HG03025 (cell line): Measurements from ENCODE around the gene NDRG4.

Source experiments
- ATAC-seq: cut with Tn5 transposase; IDR thresholded peaks from one replicate; pipeline ENCODE4 v1.9.1; 2021; ENCODE audit warnings: mild to moderate bottlenecking, moderate library complexity; ENCODE audit not compliant: unreplicated experiment, low FRiP score

The NDRG4 gene

DNA sequence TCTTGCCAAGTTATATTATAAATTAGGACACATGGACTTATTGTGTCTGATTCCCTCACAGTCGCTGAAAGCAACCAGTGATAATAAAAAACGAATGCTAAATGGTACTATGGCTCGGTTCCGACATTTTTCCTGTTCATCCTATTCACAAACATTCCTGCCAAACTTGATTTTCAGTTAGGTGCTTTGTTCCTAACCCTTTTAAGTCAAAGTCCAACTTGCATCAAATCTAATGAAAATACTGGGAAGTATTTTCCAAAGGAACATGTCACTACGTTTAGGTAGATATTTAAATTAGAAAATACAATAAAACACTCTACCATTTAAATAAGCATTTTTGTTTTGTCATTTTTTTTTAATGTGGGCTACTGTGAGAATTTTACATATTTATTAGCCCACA is 36.3 kb downstream of the NDRG4 start:
- no peak for ATAC-seq

DNA sequence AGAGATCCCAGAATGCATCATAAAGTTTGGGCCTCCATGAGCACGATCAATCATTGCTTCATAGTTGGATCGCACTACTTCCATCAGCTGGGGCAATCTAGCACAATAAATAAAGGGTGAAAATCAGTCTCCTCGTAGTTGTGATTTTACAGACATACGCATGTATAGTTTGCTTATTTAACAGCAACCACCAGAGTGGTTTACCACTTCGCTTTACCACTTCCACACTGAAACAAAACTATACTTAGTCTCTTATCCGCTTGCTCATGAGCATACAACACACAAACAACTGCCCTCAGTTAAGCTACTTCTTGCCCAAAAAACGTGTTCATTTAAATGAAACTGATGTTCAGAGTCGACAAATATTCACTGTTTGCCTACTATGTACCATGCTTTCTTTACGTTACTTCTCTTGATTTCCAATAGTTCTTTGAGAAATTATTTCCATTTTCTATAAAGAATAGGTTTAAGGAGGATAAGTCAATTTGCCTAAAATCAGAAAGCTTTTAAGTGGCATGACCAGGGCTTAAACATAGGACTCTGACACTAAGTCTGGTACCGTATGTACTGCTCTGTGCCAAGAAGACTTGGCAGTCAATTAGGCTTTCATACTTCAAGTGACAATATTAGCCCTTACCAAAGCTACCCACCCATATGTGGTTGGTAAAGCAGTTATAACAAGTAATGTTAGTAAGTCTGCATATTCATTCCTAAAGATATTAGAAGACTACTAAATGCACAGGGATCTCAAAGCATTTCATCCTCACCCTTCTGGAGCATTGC is 37.4 kb downstream of the NDRG4 start:
- ATAC-seq = no peak

DNA sequence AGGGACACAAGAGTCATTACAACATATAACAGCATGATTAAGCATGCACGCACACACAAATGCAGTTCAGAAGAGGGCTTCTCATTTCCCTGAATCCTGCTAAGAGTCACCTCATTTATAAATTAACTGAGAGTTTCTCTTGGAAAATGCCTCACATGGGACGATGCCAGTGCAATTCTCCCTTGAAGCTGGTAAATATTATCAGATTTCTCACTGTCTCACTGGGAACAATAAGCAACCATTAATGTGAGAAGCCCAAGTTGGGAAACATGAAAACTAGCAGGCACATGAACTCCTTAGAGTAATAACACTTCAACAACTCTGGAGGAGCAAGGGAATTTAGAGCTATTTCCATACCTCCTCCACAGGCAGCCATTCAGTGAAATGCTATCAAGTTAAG is 41.8 kb downstream of the NDRG4 start:
- ATAC-seq = no peak

DNA sequence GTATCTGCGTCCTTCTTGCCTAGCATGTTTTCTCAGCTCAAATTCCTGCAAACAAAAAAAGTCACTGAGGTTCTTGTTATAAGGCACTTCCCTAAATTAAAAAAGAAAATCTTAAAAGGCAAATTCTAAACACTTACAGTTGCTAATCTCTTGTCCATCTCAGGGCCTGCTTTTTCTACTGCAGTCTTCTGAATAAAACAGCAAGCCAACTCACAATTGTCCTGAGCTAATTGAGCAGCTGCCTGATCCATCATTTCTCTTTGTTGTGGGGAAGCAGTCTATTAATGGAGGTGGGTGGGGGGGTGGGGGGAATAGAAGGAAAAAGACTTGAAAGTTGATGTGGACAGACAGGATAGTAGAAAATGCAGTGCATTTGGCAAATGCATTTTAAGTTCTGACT is 42.3 kb downstream of the NDRG4 start:
- ATAC-seq = no peak

DNA sequence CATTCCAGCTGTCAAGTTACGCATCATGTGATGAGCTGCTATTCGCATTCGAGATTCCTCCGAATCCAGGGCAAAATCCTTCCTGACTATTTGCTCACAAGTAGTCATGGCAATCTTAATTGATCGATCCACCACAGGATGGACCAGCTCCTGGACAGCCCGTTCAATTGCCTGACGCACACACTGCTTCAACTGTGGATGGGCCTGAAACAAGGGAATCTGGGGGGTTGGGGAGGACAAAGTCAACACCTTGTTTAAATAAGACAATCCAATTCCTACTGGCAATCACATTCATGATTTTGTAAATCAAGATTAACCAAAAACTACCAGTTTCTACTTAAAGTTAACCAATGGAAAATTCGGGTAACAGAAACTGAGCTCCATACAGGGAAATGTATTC is 43.7 kb downstream of the NDRG4 start:
- no peak for ATAC-seq

DNA sequence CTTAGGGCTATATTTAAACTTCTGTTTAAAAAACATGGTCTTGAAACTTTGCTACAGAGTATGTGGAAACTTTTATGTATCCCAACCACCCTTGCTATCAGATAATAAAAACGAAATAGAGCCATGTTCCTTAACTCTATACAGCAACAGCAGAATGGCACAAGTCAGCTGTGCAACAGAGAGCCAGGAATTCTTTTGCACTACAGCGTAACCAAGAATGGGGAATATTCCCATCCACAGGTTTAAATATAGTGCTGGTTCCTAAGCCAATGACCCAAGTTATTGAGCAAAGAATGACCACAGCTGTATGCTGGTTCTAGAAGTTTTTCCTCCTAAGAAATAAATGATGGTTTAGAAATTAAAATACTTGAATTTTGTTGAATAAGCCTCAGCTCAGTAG is 48.4 kb downstream of the NDRG4 start:
- ATAC-seq = no peak

DNA sequence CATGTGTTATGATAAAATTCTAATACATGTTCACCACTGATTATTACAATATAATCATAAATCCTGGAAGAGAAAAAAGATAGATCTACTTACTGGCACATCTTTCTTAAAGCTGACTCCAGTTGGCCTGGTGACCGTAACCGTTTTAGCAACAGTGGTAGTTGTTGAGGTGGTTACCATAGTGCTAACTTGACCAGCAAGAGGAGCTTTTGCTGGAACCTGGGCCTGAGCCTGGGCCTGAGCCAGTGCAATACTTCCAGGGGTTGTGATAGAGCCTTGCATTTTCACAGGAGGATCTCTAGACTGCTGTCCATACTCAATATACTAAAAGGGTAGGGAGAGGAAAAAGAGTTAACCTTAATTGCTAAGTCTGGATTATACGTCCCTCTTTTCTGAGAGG is 51.6 kb downstream of the NDRG4 start:
- ATAC-seq = no peak

DNA sequence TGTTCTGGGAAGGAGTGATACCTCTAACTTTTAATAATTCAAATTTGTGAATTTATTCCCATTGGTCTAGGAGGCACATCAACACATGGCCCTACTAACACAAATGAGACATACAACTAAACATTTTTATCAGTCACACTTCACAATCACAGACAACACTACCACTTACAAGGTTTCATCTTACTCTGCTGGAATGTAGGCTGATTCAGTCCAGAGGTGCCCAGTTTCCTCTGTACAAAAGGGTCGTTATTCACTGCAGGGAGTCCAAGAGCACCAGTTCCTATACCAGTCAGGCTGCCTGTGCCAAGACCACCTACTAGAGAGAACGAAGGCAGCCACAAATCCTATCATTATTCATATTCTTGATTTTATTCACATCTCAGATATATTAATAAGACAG is 56.7 kb downstream of the NDRG4 start:
- ATAC-seq = no peak
